Measurements from ENCODE around the gene CCKAR.

CCKAR gene

DNA sequence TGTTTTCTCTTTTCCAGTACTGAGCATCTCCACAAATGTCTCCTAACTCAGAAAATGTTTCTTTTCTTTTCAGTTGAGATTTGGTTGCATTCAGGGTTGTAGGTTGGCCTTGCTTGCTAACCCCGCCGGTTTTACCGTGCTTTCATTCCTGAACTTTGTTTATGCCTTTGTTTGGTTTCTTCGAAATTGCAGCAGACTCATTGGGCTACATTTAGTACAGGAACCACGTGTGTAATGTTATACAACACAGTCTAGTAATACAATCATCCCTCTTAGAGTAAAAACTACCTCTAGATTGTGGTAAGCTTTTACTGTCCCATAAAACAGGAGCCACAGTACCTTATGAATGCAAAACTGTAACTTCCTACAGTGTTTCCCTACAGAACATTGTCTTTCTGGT lies 57.9 kb downstream of the CCKAR start:
- H3K27ac ChIP-seq (ENCODE audit: low read depth, low read length), result no peak overlapping the region
- no peaks in the 10 kb centered on the region for H3K27me3 ChIP-seq (ENCODE audit: insufficient read depth, low read length)
- no peak overlapping the region for H3K9ac ChIP-seq (ENCODE audit: low read depth, low read length)
- WGBS, result 97% methylated on average over 5 of the region's 5 CpGs
- no peaks in the 10 kb centered on the region for H3K9me3 ChIP-seq (ENCODE audit: insufficient read depth, low read depth, low read length)
- H3K36me3 ChIP-seq (ENCODE audit: insufficient read depth, low read length), result peaks cover 99% of the 10 kb centered on the region
- H3K4me1 ChIP-seq (ENCODE audit: insufficient read depth, low read length), result no peaks in the 10 kb centered on the region
- no peak overlapping the region for H3K4me3 ChIP-seq (ENCODE audit: low read length)

- Histone ChIP-seq H3K4me1 (ENCODE audit: insufficient read depth, low read length) (no peaks in the 10 kb centered on the region), H3K4me3 (ENCODE audit: low read length) (no peak overlapping the region), H3K9me3 (ENCODE audit: insufficient read depth, low read depth, low read length) (no peaks in the 10 kb centered on the region), H3K36me3 (ENCODE audit: insufficient read depth, low read length) (peaks cover 99% of the 10 kb centered on the region), H3K27ac (ENCODE audit: low read depth, low read length) (no peak overlapping the region), H3K27me3 (ENCODE audit: insufficient read depth, low read length) (no peaks in the 10 kb centered on the region), H3K9ac (ENCODE audit: low read depth, low read length) (no peak overlapping the region)
- WGBS, result 100% methylated on average over 1 of the region's 2 CpGs
These were observed 58.7 kb downstream of the CCKAR start for GRCh38 chr4:26431461-26432180.

Data from HUES64 (cell line).